HL-60 (cell line): Measurements from ENCODE around the gene PRDM7.

Source experiments
- SPI1 ChIP-seq: IDR thresholded peaks from 2 replicates; pipeline ENCODE4 v1.6.1; 2012; ENCODE audit warnings: low read depth, mild to moderate bottlenecking, borderline replicate concordance
- TF ChIP-seq, protein P1 (sequence below): IDR thresholded peaks from one replicate; pipeline ENCODE4 v1.5.1; 2011; ENCODE audit warnings: low read length, control low read depth, inconsistent platforms; ENCODE audit not compliant: insufficient read depth

GRCh38 chr16:90054554-90054953, 22.6 kb downstream of the PRDM7 start:
- TF ChIP-seq, protein P1, sequence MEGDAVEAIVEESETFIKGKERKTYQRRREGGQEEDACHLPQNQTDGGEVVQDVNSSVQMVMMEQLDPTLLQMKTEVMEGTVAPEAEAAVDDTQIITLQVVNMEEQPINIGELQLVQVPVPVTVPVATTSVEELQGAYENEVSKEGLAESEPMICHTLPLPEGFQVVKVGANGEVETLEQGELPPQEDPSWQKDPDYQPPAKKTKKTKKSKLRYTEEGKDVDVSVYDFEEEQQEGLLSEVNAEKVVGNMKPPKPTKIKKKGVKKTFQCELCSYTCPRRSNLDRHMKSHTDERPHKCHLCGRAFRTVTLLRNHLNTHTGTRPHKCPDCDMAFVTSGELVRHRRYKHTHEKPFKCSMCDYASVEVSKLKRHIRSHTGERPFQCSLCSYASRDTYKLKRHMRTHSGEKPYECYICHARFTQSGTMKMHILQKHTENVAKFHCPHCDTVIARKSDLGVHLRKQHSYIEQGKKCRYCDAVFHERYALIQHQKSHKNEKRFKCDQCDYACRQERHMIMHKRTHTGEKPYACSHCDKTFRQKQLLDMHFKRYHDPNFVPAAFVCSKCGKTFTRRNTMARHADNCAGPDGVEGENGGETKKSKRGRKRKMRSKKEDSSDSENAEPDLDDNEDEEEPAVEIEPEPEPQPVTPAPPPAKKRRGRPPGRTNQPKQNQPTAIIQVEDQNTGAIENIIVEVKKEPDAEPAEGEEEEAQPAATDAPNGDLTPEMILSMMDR, result no peak
- no peak for TF ChIP-seq SPI1
